GM12892 (cell line): ENCODE data around the gene NUTM2G. TPM values are rescaled to one million over a fixed set of nuclear protein-coding genes. Genes with fewer than 3 reads are reported as not detected.
"Not testable (repeated sequence)": the region's sequence is repeated elsewhere in the genome, so short reads cannot be mapped to it uniquely, and the experiment has no call there.

Experiments
- DNase-seq: peaks from one replicate; pipeline ENCODE4 v3.0.0; 2011; ENCODE audit not compliant: insufficient read length
- FAIRE-seq: peaks from 2 replicates; lab custom pipeline; 2011; peaks lifted over from hg19 to GRCh38; lab: Jason Lieb, UNC
- POLR2A ChIP-seq: IDR thresholded peaks from 2 replicates; pipeline ENCODE4 v1.6.1; 2011; ENCODE audit warnings: low read depth, low read length, control low read depth
- POLR2AphosphoS5 ChIP-seq: IDR thresholded peaks from 2 replicates; pipeline ENCODE4 v1.6.1; 2011; ENCODE audit warnings: low read depth, low read length, control low read depth
- TAF1 ChIP-seq: IDR thresholded peaks from 2 replicates; pipeline ENCODE4 v1.6.1; 2011; ENCODE audit warnings: low read depth, mild to moderate bottlenecking, control low read depth, low read length, borderline replicate concordance
- polyA plus RNA-seq: library from polyadenylated mRNA; unstranded; fragments of >200 nt; gene quantifications from one replicate; pipeline ENCODE4 v1.2.1, GENCODE V29; 2012; ENCODE audit warnings: missing spikeins, inconsistent platforms; ENCODE audit not compliant: missing spikeins

The NUTM2G gene, protein sequence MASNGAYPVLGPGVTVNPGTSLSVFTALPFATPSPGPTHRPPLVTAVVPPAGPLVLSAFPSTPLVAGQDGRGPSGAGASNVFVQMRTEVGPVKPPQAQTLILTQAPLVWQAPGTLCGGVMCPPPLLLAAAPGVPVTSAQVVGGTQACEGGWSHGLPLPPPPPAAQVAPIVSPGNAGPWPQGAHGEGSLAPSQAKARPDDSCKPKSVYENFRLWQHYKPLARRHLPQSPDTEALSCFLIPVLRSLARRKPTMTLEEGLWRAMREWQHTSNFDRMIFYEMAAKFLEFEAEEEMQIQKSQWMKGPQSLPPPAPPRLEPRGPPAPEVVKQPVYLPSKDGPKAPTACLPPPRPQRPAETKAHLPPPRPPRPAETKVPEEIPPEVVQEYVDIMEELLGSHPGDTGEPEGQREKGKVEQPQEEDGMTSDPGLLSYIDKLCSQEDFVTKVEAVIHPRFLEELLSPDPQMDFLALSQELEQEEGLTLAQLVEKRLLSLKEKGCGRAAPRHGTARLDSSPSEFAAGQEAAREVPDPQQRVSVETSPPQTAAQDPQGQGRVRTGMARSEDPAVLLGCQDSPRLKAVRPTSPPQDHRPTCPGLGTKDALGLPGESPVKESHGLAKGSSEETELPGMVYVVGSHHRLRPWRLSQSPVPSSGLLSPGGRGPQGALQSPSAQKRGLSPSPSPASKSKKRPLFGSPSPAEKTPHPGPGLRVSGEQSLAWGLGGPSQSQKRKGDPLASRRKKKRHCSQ
- 0.64 TPM for polyA plus RNA-seq

DNA sequence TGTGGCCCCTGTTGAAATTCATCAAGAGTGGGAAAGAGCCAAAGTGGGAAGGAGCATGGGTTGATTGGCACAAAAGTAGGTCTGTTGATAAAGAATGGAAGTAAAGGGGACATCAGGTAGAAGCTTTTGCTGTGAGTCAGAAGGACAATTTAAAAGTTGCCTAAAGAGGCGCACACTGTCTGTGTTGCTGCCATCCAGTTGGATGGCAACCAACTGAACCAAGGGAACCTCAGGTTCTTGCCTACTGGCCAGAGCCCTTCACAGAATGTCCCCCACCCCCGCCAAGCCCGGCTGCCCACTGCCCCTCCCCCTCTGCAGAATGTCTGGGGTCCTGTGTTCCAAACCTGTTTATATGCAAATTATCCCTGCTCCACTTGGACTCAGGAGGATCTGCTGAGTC lies at the start of gene NUTM2G:
TSS of gene NUTM2G (plus strand) at position 301 of the 400 bp plus-strand sequence. CDS start 182 bp downstream, outside the sequence.
- not testable (repeated sequence) for DNase-seq, FAIRE-seq

DNA sequence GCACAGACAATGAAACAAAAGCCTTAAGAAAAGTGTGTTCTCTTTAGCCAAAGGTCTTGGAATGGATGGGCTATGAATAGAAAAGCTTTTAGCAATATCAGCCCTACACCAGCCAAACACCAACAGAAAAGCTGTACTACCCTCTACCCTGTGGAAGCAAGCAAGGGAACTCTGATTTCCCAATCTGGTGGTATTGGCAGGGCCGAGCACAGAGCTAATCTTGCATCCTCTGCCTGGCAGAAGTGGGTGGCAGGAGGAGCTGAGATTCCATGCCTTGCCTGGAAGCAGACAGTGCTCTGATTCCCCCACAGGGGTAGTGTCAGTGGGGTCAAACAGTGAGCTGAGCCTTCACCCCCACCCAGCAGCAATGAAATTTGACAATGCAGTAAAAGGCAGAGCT lies 44.7 kb upstream of the NUTM2G start:
- DNase-seq (no peak), FAIRE-seq (no peak)
- TF ChIP-seq POLR2A: no peak
- no peak for TF ChIP-seq POLR2AphosphoS5
- no peak for TF ChIP-seq TAF1

DNA sequence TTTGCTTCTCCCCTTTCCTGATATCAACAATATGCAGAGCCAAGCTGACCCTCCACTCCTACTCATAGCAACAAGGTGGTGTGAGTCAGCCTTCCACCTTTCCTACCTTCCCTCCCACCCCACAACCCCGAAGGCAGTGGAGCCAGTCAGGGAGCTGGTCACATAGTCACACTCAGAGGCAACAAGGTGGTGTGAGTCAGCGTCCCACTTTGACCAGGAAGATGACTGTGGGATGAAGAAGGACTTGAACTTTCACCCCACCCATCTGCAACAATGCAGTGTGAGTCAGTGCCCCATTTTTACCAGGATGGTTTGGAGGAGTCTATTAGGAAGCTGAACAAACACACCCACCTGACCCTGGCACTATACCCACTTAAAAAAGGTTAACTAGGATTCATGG lies 44.2 kb upstream of the NUTM2G start:
- FAIRE-seq (no peak), DNase-seq (no peak)
- TF ChIP-seq POLR2A (no peak), POLR2AphosphoS5 (no peak), TAF1 (no peak)

DNA sequence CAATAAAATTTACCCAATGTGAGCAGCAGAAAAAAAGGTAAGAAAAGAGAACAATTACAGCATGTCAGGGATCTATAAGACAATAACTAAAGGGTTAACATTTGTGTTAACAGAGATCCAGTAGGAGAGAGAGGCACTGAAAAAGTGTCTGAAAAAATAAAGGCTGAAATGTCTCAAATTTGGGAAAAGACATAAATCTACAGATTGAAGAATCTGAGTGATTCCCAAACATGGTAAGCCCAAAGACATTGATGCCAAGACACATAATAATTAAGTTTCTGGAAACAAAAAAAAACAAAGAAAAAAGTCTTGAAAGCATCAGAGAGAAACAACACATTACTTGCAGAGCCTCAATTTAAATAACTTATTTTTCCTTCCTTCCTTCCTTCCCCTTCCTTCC lies 43.2 kb upstream of the NUTM2G start:
- FAIRE-seq: no peak
- DNase-seq: no peak
- TF ChIP-seq TAF1 (no peak), POLR2A (no peak), POLR2AphosphoS5 (no peak)

DNA sequence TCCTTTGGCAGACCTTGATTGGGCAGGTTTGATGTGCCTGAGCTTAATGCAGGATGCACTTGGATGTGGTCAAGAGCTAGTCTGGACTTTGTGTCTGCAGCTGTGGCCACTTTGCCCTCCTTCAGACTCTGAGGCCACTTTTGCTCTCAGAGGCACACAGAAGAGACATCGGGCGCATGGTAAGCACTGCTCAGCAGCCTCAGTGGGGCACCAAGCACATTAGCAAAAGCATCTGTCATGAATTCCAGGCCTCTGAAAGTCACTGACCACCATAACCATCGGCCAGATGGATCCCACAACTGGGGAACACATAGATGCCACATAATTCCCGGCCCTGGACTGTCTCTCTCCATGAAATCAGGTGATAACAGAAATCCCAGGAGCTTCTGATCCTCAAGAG lies 40.1 kb upstream of the NUTM2G start:
- DNase-seq (no peak), FAIRE-seq (no peak)
- TF ChIP-seq POLR2AphosphoS5: no peak

DNA sequence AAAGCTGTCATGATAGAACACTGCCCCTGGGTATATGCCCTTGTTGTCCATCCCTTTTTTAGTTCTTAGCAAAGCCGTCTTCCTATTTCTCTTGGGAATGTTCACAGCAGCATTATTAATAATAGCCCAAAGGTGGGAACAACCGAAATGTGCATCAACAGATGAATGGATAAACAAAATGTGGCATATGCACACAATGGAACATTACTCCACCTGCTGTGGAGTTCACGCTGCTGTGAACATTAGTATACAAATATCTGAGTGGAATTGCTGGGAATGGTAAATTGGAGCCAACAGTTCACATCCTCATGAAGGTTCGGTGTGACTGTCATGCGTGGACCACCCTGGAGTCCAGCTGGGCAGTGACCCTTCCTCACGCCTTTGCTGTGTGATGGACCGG lies 36.5 kb upstream of the NUTM2G start:
- no peak for TF ChIP-seq POLR2AphosphoS5
- TF ChIP-seq POLR2A: no peak
- no peak for TF ChIP-seq TAF1
- no peak for DNase-seq
- no peak for FAIRE-seq

DNA sequence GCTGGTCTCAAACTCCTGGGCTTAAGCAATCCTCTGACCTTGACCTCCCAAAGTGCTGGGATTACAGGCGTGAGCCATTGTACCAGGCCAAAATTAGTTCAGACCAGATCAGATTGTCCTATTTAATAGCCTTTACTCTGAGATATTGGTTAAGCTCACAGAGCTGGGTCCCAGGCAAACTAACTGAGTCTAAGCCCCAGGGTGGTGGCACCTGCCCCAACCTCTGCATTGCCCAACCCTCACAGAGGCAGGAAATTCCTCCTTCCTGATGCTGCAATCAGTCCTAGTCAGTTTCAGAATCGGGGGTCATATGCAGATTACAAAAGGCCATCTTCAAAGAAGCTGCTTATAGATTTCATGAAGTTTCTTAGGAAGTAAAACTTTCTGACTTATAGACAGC lies 28.6 kb upstream of the NUTM2G start:
- not testable (repeated sequence) for DNase-seq, FAIRE-seq

DNA sequence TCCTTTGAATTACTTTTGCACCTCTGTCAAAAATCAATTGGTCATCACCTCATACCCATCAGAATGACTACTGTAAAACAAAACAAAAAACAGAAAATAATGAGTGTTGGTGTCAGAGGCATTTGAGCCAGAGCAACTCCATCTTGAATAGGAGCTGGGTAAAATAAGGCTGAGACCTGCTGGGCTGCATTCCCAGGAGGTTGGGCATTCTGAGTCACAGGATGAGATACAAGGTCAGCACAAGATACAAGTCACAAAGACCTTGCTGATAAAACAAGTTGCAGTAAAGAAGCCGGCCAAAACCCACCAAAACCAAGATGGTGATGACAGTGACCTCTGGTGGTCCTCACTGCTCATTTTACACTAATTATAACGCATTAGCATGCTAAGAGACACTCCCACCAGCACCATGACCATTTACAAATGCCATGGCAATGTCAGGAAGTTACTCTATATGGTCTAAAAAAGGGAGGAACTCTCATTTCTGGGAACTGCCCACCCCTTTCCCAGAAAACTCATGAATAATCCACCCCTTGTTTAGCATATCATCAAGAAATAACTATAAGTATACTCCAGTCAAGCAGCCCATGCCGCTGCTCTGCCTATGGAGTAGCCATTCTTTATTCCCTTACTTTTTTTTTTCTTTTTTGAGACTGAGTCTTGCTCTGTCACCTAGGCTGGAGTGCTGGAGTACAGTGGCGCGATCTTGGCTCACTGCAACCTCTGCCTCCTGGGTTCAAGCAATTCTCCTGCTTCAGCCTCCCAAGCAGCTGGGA lies 23.5 kb upstream of the NUTM2G start:
- not testable (repeated sequence) for DNase-seq, FAIRE-seq

DNA sequence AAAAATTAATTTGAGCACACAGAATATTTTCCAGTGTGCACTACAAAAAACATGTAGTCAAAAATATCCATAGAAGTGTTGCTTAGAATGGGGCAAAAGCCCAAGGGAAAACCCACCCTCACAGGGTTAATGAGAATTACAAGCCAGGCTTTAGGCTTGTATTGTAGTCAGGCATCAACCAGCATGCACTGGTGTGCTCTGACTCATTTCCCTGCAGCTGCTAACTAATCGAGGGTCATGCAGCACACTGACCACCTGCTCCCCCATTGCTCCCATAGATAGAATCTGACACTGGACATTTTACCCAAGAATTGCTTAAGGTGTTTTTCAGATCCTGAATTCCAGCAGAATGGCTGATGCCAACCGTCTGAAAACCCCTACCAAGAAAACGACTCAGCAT lies 20.2 kb upstream of the NUTM2G start:
- DNase-seq, FAIRE-seq: not testable (repeated sequence)

DNA sequence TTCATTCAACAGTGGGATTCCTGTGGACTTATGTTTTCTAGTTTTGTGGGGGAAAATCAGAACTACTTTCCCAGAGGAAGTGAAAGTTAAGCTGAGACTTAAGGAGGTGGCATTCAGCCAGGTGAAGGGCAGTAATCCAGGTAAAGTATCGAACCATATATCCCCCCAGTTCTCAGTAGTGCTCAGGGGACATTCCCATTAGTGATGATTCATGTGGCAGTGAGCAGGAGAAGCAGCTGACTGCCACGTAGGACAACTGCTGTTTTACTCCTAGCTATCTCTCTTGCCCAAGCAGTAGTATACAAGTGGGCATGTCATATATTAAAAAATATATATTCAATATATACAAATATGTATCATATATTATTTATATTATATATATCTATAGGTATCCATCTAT lies 13.1 kb upstream of the NUTM2G start:
- FAIRE-seq, DNase-seq: not testable (repeated sequence)

DNA sequence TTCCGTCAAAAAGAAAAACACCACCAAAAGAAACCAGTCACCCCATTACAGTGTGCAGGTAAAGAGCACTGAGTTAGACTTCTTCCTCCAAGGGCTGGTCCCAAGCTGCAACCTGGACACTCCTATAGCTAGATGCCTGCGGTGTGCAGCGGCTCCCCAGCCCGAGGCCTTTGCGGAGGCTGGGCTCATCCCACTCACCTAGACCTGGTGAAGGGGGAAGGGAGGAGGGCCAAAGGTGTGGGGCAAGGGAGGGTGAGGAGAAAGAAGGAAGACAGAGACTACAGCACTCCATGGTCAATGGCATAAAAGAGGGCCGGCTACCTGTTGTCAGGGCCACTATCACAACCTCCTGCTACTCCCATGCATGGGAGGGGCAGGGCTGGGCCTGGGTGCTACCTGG lies 12.1 kb upstream of the NUTM2G start:
- FAIRE-seq: not testable (repeated sequence)

DNA sequence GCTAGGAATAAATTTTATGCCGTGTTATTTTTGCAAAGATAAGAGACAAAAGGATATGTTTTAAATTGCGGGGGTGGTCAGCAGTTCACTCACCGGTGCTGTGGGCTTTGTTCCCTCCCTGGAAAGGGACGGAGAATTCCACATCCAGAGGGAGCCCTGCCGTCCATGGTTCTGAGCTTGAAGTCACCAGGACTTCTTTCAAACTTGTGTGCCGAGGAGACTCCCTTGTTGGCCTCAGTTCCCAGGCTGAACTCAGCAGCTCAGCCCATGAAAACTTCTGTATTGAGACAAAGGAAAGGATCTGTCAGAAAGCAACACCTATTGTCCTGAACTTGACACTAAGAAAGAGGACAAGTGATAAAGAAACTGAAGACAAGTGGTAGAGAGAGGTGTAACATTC lies 10.1 kb upstream of the NUTM2G start:
- not testable (repeated sequence) for FAIRE-seq, DNase-seq

More for the DNA sequence above, 12.1 kb upstream of the NUTM2G start:
- DNase-seq: not testable (repeated sequence)

DNA sequence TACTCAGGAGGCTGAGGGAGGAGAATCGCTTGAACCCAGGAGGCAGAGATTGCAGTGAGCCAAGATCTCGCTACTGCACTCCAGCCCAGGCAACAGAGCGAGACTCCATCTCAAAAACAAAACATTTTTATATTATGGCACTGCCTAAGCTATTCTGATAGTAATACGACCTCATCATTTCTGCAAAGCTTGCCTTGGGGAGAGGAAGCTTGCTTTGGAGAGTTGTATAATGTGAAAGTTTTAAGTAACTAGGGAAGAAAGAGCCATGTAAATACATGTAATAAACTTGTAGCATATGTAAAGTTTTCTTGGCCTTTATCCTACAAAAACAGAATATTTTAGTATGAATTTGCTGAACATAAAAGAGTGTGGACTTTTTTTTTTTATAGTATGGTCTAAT lies 7.8 kb upstream of the NUTM2G start:
- not testable (repeated sequence) for FAIRE-seq, DNase-seq

DNA sequence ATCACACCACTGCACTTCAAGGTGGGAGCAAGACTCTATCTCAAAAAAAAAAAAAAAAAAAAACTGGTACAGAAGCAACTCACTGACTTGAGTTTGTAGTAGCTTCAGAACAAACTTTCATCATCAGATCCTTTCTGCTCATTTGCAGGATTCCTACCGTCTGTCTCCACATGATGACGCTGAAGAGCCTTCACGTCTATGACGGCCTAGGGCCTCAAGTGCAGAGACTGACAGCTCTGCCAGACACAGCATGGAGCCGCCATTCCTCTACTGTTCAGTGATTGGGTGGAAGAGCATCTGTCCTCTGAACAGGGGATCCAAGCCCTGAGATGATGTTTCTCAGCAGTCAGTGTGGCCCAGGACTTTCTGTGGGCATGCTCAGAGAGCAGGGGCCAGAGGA lies 3.1 kb upstream of the NUTM2G start:
- not testable (repeated sequence) for DNase-seq, FAIRE-seq

DNA sequence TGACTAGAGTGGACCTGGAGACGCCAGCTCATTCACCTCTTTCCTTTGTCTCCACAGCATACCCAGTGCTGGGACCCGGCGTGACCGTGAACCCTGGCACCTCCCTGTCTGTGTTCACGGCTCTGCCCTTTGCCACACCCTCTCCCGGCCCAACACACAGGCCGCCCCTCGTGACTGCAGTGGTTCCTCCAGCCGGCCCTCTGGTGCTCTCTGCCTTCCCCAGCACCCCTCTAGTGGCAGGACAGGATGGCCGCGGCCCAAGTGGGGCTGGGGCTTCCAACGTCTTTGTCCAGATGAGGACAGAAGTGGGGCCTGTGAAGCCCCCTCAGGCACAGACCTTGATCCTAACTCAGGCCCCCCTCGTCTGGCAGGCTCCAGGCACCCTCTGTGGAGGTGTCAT lies 3.0 kb downstream of the NUTM2G start:
- not testable (repeated sequence) for FAIRE-seq, DNase-seq

DNA sequence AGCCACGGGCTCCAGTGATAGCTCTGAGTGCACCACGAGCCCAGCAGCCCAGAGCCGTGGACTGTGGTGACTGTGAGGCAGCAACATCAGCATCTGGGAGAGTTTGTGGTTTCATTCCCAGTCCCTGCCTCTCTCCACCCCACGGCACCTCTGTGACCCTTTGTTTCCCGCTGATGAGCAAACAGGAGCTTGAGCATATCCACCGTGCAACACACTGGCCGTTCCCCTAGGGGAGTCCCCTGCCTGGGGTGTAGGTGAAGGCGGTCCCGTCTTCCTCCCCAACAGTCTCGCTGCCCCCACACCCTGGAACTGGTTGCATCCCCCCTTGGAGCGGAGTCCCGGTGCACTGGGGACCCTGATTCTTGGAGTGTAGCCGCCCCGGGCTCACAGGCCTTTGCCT lies 5.5 kb downstream of the NUTM2G start:
- DNase-seq, FAIRE-seq: not testable (repeated sequence)

DNA sequence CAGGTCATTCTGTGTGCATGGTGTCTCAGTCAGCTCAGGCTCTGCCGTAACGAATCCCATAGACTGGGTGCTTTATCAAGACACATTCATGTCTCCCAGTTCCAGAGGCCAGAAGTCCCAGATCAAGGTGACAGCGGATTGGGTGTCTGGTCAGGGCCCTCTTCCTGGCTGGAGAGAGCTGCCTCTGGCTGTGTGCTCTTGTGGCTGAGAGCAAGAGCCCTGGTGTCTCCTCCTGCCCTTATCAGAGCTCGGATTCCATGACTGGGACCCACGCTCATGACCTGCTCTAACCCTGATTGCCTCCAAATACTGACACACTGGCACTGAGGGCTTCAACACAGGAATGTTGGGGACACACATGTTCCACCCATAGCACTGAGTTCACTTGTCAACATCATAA lies 6.1 kb downstream of the NUTM2G start:
- DNase-seq, FAIRE-seq: not testable (repeated sequence)

DNA sequence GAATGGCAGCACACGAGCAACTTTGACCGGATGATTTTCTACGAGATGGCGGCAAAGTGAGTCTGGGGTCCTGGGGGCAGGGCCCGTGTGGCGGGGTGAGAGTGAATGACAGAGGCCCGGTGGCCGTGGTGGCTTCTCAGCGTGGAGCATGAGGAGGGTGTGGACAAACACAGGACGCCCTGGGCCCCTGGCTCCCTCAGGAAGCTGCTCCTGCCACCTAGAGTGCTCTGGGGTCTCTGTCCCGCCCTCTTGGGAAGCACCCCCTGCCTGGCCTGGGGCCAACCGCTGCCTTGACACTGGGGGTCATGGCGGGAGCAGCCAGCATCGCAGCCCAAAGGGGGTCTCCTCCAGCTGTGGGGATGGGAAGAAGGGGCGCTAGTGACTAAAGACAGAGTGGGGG lies 6.8 kb downstream of the NUTM2G start:
- FAIRE-seq: not testable (repeated sequence)
- peak; percentile 9 for DNase-seq
